PC-3 (cell line): Measurements from ENCODE around the gene MMP27.

Experiments used
- EZH2 ChIP-seq: fragments of 300-600 bp; sonication (generic); IDR thresholded peaks from one replicate; pipeline ENCODE4 v1.6.1; 2017; ENCODE audit warnings: antibody characterized with exemption, mild to moderate bottlenecking, low read length; ENCODE audit not compliant: unreplicated experiment
- EZH2phosphoT487 ChIP-seq: fragments of 300-600 bp; sonication (generic); IDR thresholded peaks from 2 replicates; pipeline ENCODE4 v1.6.1; 2018; ENCODE audit warnings: mild to moderate bottlenecking, antibody characterized with exemption, low read length, borderline replicate concordance
- TF ChIP-seq, protein P1 (sequence below): fragments of 300-600 bp; sonication (generic); conservative IDR thresholded peaks from 2 replicates; pipeline ENCODE4 v1.5.1; 2017; ENCODE audit warnings: antibody characterized with exemption, low read depth, mild to moderate bottlenecking, low read length

DNA sequence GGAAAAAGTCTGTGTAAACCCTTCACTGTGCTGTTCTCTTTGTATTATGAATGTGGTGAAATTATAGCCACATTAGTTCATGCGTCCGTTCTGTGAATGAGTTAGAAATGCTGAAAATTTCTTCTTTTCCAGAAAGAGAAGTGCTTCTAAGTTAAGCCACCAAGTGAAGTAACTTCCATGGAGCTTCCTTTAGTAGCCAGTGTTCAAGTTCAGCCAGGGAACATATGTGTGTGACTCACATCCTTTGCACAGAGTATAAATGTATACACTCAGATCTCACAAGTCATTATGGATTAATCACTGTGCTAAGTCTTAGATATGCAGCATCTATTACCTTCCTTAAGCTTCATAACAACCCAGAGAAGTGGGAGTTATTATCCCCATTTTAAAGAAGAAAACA is 22.3 kb upstream of the MMP27 start:
- TF ChIP-seq, protein P1, sequence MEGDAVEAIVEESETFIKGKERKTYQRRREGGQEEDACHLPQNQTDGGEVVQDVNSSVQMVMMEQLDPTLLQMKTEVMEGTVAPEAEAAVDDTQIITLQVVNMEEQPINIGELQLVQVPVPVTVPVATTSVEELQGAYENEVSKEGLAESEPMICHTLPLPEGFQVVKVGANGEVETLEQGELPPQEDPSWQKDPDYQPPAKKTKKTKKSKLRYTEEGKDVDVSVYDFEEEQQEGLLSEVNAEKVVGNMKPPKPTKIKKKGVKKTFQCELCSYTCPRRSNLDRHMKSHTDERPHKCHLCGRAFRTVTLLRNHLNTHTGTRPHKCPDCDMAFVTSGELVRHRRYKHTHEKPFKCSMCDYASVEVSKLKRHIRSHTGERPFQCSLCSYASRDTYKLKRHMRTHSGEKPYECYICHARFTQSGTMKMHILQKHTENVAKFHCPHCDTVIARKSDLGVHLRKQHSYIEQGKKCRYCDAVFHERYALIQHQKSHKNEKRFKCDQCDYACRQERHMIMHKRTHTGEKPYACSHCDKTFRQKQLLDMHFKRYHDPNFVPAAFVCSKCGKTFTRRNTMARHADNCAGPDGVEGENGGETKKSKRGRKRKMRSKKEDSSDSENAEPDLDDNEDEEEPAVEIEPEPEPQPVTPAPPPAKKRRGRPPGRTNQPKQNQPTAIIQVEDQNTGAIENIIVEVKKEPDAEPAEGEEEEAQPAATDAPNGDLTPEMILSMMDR = no peak
- TF ChIP-seq EZH2phosphoT487 = no peak
- no peak for TF ChIP-seq EZH2
